ENCODE data around the gene MAP7D3.
"Not testable (repeated sequence)": the region's sequence is repeated elsewhere in the genome, so short reads cannot be mapped to it uniquely, and the experiment has no call there.

The MAP7D3 gene, protein sequence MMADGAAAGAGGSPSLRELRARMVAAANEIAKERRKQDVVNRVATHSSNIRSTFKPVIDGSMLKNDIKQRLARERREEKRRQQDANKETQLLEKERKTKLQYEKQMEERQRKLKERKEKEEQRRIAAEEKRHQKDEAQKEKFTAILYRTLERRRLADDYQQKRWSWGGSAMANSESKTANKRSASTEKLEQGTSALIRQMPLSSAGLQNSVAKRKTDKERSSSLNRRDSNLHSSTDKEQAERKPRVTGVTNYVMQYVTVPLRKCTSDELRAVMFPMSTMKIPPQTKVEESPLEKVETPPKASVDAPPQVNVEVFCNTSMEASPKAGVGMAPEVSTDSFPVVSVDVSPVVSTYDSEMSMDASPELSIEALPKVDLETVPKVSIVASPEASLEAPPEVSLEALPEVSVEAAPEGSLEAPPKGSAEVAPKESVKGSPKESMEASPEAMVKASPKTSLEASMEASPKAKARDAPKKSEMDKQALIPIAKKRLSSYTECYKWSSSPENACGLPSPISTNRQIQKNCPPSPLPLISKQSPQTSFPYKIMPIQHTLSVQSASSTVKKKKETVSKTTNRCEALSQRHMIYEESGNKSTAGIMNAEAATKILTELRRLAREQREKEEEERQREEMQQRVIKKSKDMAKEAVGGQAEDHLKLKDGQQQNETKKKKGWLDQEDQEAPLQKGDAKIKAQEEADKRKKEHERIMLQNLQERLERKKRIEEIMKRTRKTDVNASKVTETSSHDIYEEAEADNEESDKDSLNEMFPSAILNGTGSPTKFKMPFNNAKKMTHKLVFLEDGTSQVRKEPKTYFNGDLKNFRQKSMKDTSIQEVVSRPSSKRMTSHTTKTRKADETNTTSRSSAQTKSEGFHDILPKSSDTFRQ
- total RNA-seq: 15.6 to 18.8 (median 18.0) reads per million in 3 donors

DNA sequence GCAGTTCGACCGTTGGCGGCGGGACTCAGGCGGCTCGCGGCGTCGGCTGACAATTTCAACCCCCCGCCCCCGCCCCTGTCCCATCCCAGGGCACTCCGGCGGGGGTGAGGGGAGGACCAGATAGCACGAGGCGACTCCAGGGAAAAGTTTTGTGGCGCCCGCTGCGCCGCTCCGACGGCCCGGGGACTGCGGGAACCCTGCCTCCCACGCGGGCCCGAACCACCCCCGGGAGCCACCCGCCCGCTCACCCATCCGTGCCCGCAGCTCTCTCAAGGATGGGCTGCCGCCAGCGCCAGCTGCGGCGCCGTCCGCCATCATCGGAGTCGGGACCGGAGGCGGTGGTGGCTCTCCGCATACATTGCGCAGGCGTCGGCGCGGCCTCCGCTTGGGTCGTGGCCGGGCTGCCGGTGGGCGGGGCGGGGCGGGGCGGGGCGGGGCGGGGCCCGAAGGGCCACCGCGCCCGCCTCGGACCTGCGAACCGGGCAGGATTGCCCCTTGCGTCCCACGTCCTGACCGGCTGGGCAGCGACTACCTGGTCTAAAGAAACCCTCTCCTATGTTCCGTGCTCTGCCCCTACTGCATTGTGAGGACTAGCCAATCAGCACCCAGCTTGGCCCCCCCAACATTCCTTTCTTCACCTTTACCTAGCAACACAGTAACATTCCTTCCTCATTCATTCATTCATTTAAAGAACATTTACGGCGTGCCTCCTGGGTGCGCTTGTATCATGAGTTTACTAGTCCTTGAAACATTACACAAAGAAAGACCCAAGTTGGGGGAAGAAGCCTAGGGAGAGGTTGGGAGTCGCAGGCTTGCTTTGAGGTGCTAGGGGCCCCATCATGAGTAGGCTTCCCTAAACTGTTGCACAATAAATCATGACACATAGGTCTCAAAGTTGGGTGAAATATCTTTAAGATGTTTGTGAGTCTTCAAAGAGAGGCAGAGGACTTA lies at the start of gene MAP7D3:
TSS of gene MAP7D3 (minus strand) at position 360 of the 951 bp plus-strand sequence. CDS start at position 318, 42 bp downstream.
- DNase-seq: peak; percentile 47 to 60 (median 55)
- no peaks in the 10 kb centered on the region for H3K4me1 ChIP-seq (ENCODE audit: control insufficient read depth, insufficient read depth, low read length, poor library complexity, severe bottlenecking)
- no peaks in the 10 kb centered on the region for H3K9me3 ChIP-seq (ENCODE audit: control insufficient read depth, low read length)
- H3K36me3 ChIP-seq (ENCODE audit: control insufficient read depth, insufficient read depth, low read length): no peaks in the 10 kb centered on the region
- no peaks in the 10 kb centered on the region for H3K27me3 ChIP-seq (replicated peaks; ENCODE audit: control insufficient read depth, insufficient read depth, low read length, poor library complexity, severe bottlenecking)
- peak within 1 kb of the TSS; percentile 68 for H3K4me3 ChIP-seq (ENCODE audit: insufficient read depth, low read depth, low read length, poor library complexity, severe bottlenecking)
- peak within 1 kb of the TSS; percentile 57 for H3K27ac ChIP-seq (ENCODE audit: insufficient read depth, low read length, poor library complexity, severe bottlenecking)

DNA sequence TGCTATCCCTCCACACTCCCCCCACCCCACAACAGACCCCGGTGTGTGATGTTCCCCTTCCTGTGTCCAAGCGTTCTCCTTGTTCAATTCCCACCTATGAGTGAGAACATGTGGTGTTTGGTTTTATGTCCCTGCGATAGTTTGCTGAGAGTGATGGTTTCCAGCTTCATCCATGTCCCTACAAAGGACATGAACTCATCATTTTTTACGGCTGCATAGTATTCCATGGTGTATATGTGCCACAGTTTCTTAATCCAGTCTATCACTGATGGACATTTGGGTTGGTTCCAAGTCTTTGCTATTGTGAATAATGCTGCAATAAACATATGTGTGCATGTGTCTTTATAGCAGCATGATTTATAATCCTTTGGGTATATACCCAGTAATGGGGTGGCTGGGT lies 49.5 kb upstream of the MAP7D3 start, which contains the start of gene ADGRG4:
TSS of gene ADGRG4 (plus strand) at position 243 of the 400 bp plus-strand sequence. CDS start 7,815 bp downstream, outside the sequence.
- not testable (repeated sequence) for H3K27me3 ChIP-seq (replicated peaks; ENCODE audit: control insufficient read depth, insufficient read depth, low read length, poor library complexity, severe bottlenecking); DNase-seq; H3K27ac ChIP-seq (ENCODE audit: insufficient read depth, low read length, poor library complexity, severe bottlenecking); H3K9me3 ChIP-seq (ENCODE audit: control insufficient read depth, low read length); H3K36me3 ChIP-seq (ENCODE audit: control insufficient read depth, insufficient read depth, low read length); H3K4me3 ChIP-seq (ENCODE audit: insufficient read depth, low read depth, low read length, poor library complexity, severe bottlenecking); H3K4me1 ChIP-seq (ENCODE audit: control insufficient read depth, insufficient read depth, low read length, poor library complexity, severe bottlenecking)

DNA sequence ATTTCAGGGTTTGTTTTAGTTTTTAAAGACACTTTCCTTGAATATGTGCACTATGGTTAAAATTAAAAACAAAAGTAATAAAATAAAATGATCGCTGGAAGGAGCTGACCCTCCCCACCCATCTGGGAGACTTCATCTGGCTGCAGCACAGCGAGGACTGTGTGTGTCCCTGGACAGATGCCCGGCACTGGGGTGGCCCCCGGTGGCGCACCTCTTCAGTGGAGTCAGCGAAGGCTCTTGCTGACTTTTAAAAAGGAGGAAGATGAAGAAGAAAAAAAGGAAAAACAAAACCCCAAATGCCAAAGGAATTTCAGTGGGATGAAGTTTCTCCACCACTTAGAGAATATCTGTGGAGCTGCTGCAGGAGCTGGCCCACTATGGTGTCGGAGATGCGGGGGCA lies 44.2 kb upstream of the MAP7D3 start:
- no peak overlapping the region for H3K27ac ChIP-seq (ENCODE audit: insufficient read depth, low read length, poor library complexity, severe bottlenecking)
- H3K27me3 ChIP-seq (replicated peaks; ENCODE audit: control insufficient read depth, insufficient read depth, low read length, poor library complexity, severe bottlenecking): no peaks in the 10 kb centered on the region
- H3K4me3 ChIP-seq (ENCODE audit: insufficient read depth, low read depth, low read length, poor library complexity, severe bottlenecking): no peak overlapping the region
- DNase-seq: no peak
- H3K4me1 ChIP-seq (ENCODE audit: control insufficient read depth, insufficient read depth, low read length, poor library complexity, severe bottlenecking): no peaks in the 10 kb centered on the region
- H3K36me3 ChIP-seq (ENCODE audit: control insufficient read depth, insufficient read depth, low read length): no peaks in the 10 kb centered on the region
- H3K9me3 ChIP-seq (ENCODE audit: control insufficient read depth, low read length): no peaks in the 10 kb centered on the region

DNA sequence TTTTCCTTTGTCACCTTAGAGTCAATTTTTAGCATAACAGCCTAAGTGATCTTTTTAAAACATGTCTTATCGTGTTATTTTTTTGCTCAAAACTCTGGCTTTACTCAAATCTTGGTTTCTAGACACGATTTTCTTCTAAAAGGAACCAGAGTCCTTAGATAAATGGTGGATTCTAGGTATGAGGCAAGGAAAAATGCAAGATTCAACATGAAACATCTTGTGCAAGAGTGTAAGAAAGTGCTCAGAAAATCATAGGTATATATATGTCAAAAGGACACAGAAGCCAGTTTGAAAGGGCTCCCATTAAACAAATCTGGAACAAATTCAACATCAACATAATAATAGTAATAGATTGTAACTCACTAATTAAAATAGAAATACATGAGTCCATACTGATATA lies 41.5 kb upstream of the MAP7D3 start:
- H3K9me3 ChIP-seq (ENCODE audit: control insufficient read depth, low read length): no peaks in the 10 kb centered on the region
- no peaks in the 10 kb centered on the region for H3K27me3 ChIP-seq (replicated peaks; ENCODE audit: control insufficient read depth, insufficient read depth, low read length, poor library complexity, severe bottlenecking)
- H3K36me3 ChIP-seq (ENCODE audit: control insufficient read depth, insufficient read depth, low read length): no peaks in the 10 kb centered on the region
- no peaks in the 10 kb centered on the region for H3K4me1 ChIP-seq (ENCODE audit: control insufficient read depth, insufficient read depth, low read length, poor library complexity, severe bottlenecking)
- DNase-seq: no peak
- H3K4me3 ChIP-seq (ENCODE audit: insufficient read depth, low read depth, low read length, poor library complexity, severe bottlenecking): no peak overlapping the region
- no peak overlapping the region for H3K27ac ChIP-seq (ENCODE audit: insufficient read depth, low read length, poor library complexity, severe bottlenecking)

DNA sequence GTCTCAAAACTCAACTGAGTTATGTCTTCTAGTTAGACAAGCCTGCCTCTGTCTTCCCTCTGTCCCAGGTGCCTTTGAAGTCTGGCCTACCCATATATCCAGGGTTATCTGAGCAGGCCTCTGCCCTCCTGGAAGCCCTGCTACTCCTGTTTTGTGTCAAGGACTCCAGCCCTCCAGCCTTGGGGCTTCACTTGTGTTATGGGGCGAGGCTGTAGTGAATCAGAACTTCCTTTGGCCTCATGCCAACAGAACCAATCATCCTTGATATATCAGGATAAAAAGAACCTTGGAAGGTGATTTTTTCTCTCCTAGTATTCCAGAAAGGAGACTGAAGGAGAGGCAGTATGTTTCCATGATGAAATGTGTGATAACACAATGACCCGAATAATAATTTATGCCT lies 40.6 kb upstream of the MAP7D3 start:
- Histone ChIP-seq H3K9me3 (ENCODE audit: control insufficient read depth, low read length) (no peaks in the 10 kb centered on the region), H3K4me3 (ENCODE audit: insufficient read depth, low read depth, low read length, poor library complexity, severe bottlenecking) (no peak overlapping the region), H3K27ac (ENCODE audit: insufficient read depth, low read length, poor library complexity, severe bottlenecking) (no peak overlapping the region), H3K27me3 (replicated peaks; ENCODE audit: control insufficient read depth, insufficient read depth, low read length, poor library complexity, severe bottlenecking) (no peaks in the 10 kb centered on the region), H3K36me3 (ENCODE audit: control insufficient read depth, insufficient read depth, low read length) (no peaks in the 10 kb centered on the region), H3K4me1 (ENCODE audit: control insufficient read depth, insufficient read depth, low read length, poor library complexity, severe bottlenecking) (no peaks in the 10 kb centered on the region)
- no peak for DNase-seq

DNA sequence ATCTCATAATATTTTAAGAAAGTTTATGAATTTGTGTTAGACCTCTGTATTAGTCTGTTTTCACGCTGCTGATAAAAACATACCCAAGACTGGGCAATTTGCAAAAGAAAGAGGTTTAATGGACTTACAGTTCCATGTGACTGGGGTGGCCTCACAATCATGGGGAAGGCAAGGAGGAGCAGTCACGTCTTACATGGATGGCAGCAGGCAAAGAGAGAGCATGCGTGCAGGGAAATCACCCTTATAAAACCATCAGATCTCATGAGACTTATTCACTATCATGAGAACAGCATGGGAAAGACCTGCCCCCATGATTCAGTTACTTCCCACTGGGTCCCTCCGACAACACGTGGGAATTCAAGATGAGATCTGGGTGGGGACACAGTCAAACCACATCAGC lies 35.2 kb upstream of the MAP7D3 start:
- H3K4me1 ChIP-seq (ENCODE audit: control insufficient read depth, insufficient read depth, low read length, poor library complexity, severe bottlenecking); H3K4me3 ChIP-seq (ENCODE audit: insufficient read depth, low read depth, low read length, poor library complexity, severe bottlenecking); H3K27me3 ChIP-seq (replicated peaks; ENCODE audit: control insufficient read depth, insufficient read depth, low read length, poor library complexity, severe bottlenecking); H3K27ac ChIP-seq (ENCODE audit: insufficient read depth, low read length, poor library complexity, severe bottlenecking); H3K36me3 ChIP-seq (ENCODE audit: control insufficient read depth, insufficient read depth, low read length); DNase-seq; H3K9me3 ChIP-seq (ENCODE audit: control insufficient read depth, low read length): not testable (repeated sequence)

DNA sequence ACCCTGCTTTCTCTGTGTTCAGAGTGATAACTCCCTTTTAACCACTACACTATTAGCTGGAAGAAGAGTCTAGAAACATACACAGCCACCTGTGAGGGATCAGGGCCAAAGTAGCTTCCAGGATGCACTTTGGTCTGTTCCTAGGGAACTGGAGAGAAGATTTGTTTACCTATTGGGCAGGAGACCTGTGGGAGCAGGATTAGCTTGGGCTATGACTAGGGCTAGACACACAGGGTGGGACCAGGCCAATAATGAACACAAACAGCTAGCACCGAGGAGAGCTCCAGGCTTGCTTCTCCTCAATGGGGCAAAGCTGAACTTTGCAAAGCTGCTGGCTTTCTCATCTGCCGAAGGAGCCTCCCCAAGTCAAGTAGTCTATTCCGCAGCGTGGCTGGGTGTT lies 24.4 kb upstream of the MAP7D3 start:
- no peak for DNase-seq
- Histone ChIP-seq H3K4me3 (ENCODE audit: insufficient read depth, low read depth, low read length, poor library complexity, severe bottlenecking) (no peak overlapping the region), H3K4me1 (ENCODE audit: control insufficient read depth, insufficient read depth, low read length, poor library complexity, severe bottlenecking) (no peaks in the 10 kb centered on the region), H3K36me3 (ENCODE audit: control insufficient read depth, insufficient read depth, low read length) (no peaks in the 10 kb centered on the region), H3K27ac (ENCODE audit: insufficient read depth, low read length, poor library complexity, severe bottlenecking) (no peak overlapping the region), H3K9me3 (ENCODE audit: control insufficient read depth, low read length) (no peaks in the 10 kb centered on the region), H3K27me3 (replicated peaks; ENCODE audit: control insufficient read depth, insufficient read depth, low read length, poor library complexity, severe bottlenecking) (no peaks in the 10 kb centered on the region)

DNA sequence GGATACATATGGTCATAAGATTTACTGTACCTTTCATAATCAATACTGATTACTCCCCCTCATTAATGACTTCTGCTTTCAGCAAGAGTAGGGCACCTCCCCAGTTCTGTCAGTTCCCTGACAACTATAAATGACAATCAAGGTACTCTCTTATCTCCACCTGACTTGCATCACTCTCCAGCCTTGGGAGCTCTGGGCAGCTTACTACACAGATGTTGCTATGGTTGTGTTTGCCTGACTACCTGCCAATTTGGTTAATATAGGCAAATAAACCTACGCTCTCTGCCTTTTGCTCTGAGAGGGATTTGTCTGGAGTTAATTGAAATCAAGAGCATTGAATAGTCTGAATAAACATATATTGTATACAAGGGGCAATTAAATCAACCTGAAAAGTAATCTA lies 22.8 kb upstream of the MAP7D3 start:
- DNase-seq: no peak
- H3K36me3 ChIP-seq (ENCODE audit: control insufficient read depth, insufficient read depth, low read length): no peaks in the 10 kb centered on the region
- H3K4me3 ChIP-seq (ENCODE audit: insufficient read depth, low read depth, low read length, poor library complexity, severe bottlenecking): no peak overlapping the region
- H3K27me3 ChIP-seq (replicated peaks; ENCODE audit: control insufficient read depth, insufficient read depth, low read length, poor library complexity, severe bottlenecking): no peaks in the 10 kb centered on the region
- H3K9me3 ChIP-seq (ENCODE audit: control insufficient read depth, low read length): no peaks in the 10 kb centered on the region
- H3K4me1 ChIP-seq (ENCODE audit: control insufficient read depth, insufficient read depth, low read length, poor library complexity, severe bottlenecking): no peaks in the 10 kb centered on the region
- no peak overlapping the region for H3K27ac ChIP-seq (ENCODE audit: insufficient read depth, low read length, poor library complexity, severe bottlenecking)

DNA sequence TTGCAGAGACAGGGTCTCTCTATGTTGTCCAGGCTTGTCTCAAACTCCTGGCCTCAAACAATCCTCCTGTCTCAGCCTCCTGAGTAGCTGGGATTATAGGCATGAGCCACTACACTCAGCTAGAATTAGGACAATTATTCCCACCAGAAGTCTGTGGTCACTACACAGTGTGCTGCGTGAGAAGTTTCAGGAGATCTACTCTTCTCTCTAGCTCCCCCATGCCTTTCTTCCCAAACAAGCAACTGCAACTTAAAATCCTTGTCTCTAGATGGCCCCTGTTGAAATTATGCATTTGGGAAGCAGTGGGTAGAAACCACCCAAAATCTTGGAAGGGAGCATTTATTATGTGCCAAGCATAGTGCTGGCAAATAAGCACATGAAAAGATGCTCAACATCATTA lies 21.1 kb upstream of the MAP7D3 start:
- Histone ChIP-seq H3K36me3 (ENCODE audit: control insufficient read depth, insufficient read depth, low read length) (no peaks in the 10 kb centered on the region), H3K9me3 (ENCODE audit: control insufficient read depth, low read length) (no peaks in the 10 kb centered on the region), H3K27ac (ENCODE audit: insufficient read depth, low read length, poor library complexity, severe bottlenecking) (no peak overlapping the region), H3K27me3 (replicated peaks; ENCODE audit: control insufficient read depth, insufficient read depth, low read length, poor library complexity, severe bottlenecking) (no peaks in the 10 kb centered on the region), H3K4me3 (ENCODE audit: insufficient read depth, low read depth, low read length, poor library complexity, severe bottlenecking) (no peak overlapping the region), H3K4me1 (ENCODE audit: control insufficient read depth, insufficient read depth, low read length, poor library complexity, severe bottlenecking) (no peaks in the 10 kb centered on the region)
- no peak for DNase-seq

All from effector memory CD4-positive, alpha-beta T cell (primary cell).